Thyroid gland (tissue), 4 donors: ENCODE results near the gene GDA.

Experiments used
- POLR2A ChIP-seq, 2 donors: fragments of 450-650 bp; IDR thresholded peaks; one replicate each; pipeline ENCODE4 v1.6.1; 2017; ENCODE audit warnings: antibody characterized with exemption in 2 of 2, mild to moderate bottlenecking in 2 of 2, moderate library complexity in 1 of 2
- TF ChIP-seq, protein P1 (sequence below), 6 experiments: fragments of 200-600 bp in 3 of 6; fragments of 450-650 bp in 3 of 6; sonication (generic) in 3 of 6; IDR thresholded peaks; one replicate each; pipeline ENCODE4 v1.5.1; 2016 to 2019; ENCODE audit warnings: antibody characterized with exemption in 6 of 6, mild to moderate bottlenecking in 2 of 6, inconsistent platforms in 1 of 6, moderate library complexity in 1 of 6

DNA sequence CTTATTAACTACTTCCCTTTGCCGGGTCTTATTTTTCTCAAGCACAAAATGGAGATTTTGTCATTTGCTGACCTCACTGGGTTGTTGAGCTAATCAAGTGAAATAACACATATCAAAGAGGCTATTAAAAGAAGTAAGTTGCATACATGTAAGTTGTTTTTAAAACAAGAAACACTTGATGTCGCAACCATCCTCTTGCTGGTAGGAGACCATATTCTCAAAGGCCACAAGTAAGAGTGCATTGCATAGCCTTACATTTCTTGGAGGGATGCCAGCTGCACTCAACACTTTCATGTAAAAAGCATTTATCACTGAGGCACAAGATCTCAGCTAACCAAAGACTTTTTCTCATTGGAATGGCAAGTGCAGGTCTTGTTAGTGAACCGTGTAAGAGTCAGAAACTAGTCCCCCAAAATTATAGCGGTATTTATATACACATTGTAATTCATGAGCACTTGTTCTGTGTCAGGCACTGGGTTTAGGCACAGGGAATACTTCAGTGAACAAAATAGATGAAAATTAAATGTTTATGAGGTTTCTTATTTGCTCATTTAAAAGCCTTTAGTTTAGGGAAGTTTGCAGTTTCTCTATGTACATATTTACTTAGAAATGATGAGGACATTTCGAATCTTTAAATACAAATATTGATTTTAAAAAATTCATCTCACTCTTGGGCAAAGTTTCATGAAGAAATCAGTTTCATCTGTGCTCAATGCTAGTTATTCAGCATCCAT is 143.8 kb downstream of the GDA start:
- TF ChIP-seq, protein P1, sequence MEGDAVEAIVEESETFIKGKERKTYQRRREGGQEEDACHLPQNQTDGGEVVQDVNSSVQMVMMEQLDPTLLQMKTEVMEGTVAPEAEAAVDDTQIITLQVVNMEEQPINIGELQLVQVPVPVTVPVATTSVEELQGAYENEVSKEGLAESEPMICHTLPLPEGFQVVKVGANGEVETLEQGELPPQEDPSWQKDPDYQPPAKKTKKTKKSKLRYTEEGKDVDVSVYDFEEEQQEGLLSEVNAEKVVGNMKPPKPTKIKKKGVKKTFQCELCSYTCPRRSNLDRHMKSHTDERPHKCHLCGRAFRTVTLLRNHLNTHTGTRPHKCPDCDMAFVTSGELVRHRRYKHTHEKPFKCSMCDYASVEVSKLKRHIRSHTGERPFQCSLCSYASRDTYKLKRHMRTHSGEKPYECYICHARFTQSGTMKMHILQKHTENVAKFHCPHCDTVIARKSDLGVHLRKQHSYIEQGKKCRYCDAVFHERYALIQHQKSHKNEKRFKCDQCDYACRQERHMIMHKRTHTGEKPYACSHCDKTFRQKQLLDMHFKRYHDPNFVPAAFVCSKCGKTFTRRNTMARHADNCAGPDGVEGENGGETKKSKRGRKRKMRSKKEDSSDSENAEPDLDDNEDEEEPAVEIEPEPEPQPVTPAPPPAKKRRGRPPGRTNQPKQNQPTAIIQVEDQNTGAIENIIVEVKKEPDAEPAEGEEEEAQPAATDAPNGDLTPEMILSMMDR (IDR thresholded peaks at IDR 0.05): no peak
- no peak for TF ChIP-seq POLR2A (IDR thresholded peaks at IDR 0.05)
